ENCODE data around the gene EXOC6B.

GRCh38 chr2:72638600-72639211, 187.1 kb downstream of the EXOC6B start:
- TF ChIP-seq POLR2AphosphoS5 (IDR thresholded peaks at IDR 0.05; ENCODE audit: borderline replicate concordance, low read depth, low read length) (no peak), EZH2 (IDR thresholded peaks at IDR 0.05) (no peak)

All from SK-N-MC (cell line).